Skin epidermis (tissue), 12 donors: ENCODE results near the gene SEC61A2.
"Not testable (repeated sequence)": the region's sequence is repeated elsewhere in the genome, so short reads cannot be mapped to it uniquely, and the experiment has no call there.

ENCODE experiments used
- H3K27ac ChIP-seq, 21 experiments: fragments of 200-600 bp; sonication (generic) in 11 of 21; one replicate each; pipeline ENCODE4 v1.5.0; 2020; ENCODE audit warnings: mild to moderate bottlenecking in 3 of 21, inconsistent platforms in 2 of 21, moderate library complexity in 2 of 21
- H3K4me3 ChIP-seq, 7 experiments: fragments of 200-600 bp; sonication (generic) in 2 of 7; one replicate each; pipeline ENCODE4 v1.5.0; 2020; ENCODE audit warnings: inconsistent platforms in 2 of 7, mild to moderate bottlenecking in 2 of 7, moderate library complexity in 1 of 7

The SEC61A2 gene

GRCh38 chr10:12129222-12130111 is at the start of gene SEC61A2:
TSS of gene SEC61A2 (plus strand) at chr10:12129677. CDS start at chr10:12129788, 111 bp downstream.
- peak within 1 kb of the TSS; percentile 87 to 100 (median 97) for H3K4me3 ChIP-seq
- H3K27ac ChIP-seq, result peak within 1 kb of the TSS; percentile 68 to 95 (median 89)

DNA sequence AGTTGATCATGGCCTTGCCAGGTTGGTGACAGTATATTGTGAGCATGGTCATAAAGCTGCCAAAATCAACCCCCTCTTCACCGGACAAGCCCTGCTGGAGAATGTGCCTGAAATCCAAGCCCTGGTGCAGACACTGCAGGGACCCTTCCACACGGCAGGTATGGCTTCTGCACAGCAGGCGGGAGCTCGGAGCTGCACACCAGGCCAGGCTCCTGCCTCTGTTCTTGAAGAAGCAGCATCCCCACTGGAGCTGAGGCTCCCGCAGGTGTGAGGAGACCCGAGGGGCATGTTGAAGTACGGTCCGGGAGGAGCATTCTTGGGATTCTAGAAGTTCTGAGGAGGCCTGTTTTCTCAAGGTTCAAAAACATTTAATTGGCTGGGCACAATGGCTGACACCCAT is 48.0 kb upstream of the SEC61A2 start:
- Histone ChIP-seq H3K4me3 (no peak overlapping the region), H3K27ac (no peak overlapping the region)

DNA sequence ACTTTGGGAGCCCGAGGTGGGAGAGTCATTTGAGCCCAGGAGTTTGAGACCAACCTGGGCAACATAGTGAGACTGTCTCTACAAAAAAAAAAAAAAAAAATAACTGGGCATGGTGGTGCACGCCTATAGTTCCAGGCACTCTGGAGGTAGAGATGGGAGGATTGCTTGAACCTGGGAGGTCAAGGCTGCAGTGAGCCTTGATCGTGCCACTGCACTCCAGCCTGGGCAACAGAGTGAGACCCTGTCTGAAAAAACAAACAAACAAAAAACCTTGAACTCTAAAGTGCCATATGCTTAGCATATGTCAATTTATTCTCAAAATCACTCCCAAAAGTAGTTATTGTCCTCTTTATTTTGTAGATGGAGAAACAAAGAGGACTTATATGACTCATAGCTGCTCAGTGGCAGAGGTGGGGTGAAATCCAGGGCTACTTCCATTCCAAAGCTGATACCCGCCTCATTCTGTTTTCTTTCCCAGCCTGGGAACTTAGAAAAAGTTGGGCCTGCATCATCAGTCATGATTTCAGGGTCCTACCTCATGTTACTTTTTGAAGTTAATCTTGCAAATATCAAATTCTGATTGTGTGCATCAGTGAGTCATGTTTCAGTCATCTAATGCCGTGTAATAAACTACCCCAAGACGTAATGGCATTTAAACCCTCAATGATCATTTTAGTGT is 47.5 kb upstream of the SEC61A2 start:
- Histone ChIP-seq H3K4me3 (no peak overlapping the region), H3K27ac (no peak overlapping the region)

GRCh38 chr10:12088919-12089318 is 40.6 kb upstream of the SEC61A2 start:
- Histone ChIP-seq H3K27ac (no peak overlapping the region), H3K4me3 (no peak overlapping the region)

GRCh38 chr10:12091421-12091820 is 38.1 kb upstream of the SEC61A2 start:
- H3K4me3 ChIP-seq, result no peak overlapping the region
- H3K27ac ChIP-seq, result no peak overlapping the region

DNA sequence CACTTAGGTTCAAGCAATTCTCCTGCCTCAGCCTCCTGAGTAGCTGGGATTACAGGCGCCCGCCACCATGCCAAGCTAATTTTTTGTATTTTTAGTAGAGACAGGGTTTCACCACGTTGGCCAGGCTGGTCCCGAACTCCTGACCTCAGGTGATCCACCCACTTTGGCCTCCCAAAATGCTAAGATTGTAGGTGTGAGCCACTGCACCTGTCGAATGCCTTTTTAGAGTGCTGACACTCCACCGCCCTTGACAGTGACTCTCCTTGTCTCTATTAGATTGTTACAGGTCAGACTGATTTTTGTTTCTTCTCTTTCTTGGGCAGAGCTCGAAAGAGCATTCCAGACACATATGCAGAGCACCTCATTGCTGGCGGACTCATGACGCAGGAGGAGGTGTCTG is 32.1 kb upstream of the SEC61A2 start:
- not testable (repeated sequence) for H3K27ac ChIP-seq, H3K4me3 ChIP-seq

DNA sequence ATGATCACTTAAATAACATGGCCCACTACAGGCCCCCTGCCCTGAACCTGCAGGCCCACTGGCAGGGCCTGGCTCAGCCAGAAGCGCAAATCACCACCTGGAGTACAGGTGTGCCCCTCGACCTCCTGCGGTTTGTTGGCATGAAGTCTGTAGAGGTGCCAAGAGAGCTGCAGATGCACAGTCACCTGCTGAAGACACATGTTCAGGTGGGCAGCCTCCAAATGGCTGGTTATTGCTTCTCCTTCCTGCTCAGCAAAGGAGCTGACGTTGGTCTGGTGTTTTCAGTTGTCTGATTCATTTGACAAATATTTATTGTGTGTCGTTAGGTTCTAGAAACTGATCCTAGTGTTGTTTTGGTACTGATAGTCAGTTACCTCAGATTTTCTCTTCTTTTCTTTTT is 31.7 kb upstream of the SEC61A2 start:
- no peak overlapping the region for H3K4me3 ChIP-seq
- no peak overlapping the region for H3K27ac ChIP-seq

DNA sequence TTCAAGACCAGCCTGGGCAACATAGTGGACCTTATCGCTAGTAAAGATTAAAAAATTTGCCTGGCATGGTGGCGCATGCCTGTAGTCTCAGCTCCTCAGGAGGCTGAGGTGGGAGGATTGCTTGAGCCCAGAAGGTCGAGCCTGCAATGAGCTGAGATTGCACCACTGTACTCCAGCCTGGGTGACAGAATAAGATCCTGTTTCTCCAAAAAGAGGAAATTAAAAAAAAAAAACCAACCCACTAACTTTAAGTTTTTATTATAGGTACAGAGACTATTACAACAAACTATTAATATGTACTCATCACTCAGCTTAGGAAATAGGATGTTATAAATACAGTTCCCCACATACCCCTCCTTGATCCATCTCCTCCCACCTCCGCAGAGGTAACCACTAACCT is 30.5 kb upstream of the SEC61A2 start:
- H3K27ac ChIP-seq, result no peak overlapping the region
- H3K4me3 ChIP-seq, result no peak overlapping the region

DNA sequence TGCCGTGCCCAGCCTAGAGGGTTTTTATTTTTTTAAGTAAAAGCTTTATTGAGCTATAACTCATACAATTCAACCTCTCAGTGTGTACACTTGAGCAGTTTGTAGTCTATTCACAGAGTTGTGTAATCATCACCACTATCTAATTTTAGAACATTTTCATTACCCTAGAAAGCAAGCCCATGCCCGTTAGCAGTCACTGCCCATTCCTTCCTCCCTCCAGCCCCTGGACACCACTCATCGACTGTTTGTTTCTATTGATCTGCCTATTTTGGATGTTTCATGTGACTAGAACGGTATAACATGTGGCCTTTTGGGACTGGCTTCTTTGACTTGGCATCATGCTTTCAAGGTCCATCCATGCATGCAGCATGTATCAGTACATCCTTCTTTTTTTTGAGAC is 25.7 kb upstream of the SEC61A2 start:
- no peak overlapping the region for H3K27ac ChIP-seq
- H3K4me3 ChIP-seq, result no peak overlapping the region

DNA sequence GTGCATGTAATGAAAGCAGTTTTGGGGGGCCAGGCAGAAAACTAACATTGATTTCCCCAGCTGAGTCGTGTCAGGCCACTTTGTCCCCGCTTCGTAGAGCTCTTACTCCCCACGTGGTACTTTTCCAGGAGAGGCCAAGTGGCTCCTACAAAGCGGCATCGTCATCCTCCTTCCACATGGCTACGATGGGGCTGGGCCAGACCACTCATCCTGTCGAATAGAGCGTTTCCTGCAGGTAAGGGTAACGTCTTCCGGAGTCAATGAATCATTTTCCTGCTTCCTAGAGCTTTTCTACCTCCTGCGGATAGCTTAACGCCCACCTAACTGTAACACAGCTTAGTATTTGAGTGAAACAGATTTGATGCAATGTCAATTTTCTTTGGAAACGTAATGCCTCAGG is 21.7 kb upstream of the SEC61A2 start:
- Histone ChIP-seq H3K4me3 (no peak overlapping the region), H3K27ac (no peak overlapping the region)

DNA sequence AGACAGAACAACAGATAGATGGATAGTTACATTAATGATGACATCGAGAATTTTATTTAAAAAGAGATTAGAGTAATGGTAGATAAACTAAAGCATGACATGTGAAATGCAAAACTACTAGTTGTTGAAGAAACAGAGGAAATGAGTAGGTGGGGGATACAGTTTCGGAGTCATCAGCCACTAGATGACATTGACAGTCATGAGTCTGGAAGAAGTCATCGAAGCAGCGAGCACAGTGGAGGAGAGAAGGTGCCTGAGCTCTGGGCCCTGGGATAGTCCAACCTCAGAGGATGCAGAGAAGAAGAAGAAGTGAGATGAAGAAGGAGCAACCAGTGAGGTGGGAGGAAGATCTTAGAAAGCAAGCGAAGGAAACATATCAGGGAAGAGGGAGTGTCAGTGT is 20.2 kb upstream of the SEC61A2 start:
- Histone ChIP-seq H3K4me3 (no peak overlapping the region), H3K27ac (no peak overlapping the region)

- Histone ChIP-seq H3K27ac (peak overlapping the region in 1 of 21 experiments; percentile 14), H3K4me3 (no peak overlapping the region)
Observed at GRCh38 chr10:12111528-12111927, 17.9 kb upstream of the SEC61A2 start.

GRCh38 chr10:12113627-12114026 is 15.8 kb upstream of the SEC61A2 start:
- Histone ChIP-seq H3K4me3 (no peak overlapping the region), H3K27ac (peak overlapping the region in 2 of 21 experiments; percentile 42 to 61)

- H3K27ac ChIP-seq, result no peak overlapping the region
- no peak overlapping the region for H3K4me3 ChIP-seq
Observed at GRCh38 chr10:12121673-12122072, 7.8 kb upstream of the SEC61A2 start.

GRCh38 chr10:12130237-12130872 is 878 bp downstream of the SEC61A2 start:
- peak overlapping the region; percentile 87 to 100 (median 97) for H3K4me3 ChIP-seq
- peak overlapping the region in 18 of 21 experiments; percentile 65 to 95 (median 86) for H3K27ac ChIP-seq

- Histone ChIP-seq H3K27ac (no peak overlapping the region), H3K4me3 (no peak overlapping the region)
Observed at GRCh38 chr10:12135631-12136030, 6.2 kb downstream of the SEC61A2 start.

DNA sequence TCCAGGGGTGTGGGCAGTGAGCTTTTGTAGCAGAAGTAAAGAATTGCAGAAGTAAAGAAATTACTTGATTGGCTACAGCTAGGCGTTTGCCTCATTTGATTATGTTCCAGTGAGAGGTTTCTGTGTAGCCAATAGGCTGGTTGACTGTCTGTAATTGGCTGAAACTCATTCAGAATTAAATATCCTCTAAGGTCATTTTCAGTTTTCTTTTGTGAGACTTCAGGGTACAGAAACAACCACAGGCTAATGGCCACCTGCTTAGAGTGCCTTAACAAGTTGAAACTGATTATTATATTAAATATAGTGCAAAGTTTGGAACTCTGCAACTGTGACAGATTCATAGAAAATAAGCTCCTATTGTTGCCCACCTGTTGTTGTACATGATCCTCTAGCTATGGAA is 10.6 kb downstream of the SEC61A2 start:
- no peak overlapping the region for H3K4me3 ChIP-seq
- H3K27ac ChIP-seq, result no peak overlapping the region

DNA sequence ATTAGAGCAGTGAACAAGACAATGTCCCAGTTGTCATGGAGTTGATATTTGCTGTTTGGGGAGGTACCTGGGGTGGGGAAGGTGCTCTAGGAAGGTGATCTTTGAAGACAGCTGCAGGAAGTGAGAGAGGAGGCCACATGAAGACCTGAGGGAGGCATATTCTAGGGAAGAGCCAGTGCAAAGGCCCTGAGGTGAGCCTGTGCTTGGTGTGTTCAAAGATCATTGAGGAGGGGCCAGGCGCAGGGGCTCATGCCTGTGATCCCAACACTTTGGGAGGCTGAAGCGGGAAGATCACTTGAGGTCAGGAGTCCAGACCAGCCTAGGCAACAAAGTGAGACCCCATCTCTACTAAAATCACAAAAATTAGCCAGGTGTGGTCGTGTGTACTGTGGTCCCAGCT is 15.1 kb downstream of the SEC61A2 start:
- Histone ChIP-seq H3K4me3 (no peak overlapping the region), H3K27ac (no peak overlapping the region)

GRCh38 chr10:12150163-12150562 is 20.7 kb downstream of the SEC61A2 start:
- Histone ChIP-seq H3K4me3 (no peak overlapping the region), H3K27ac (no peak overlapping the region)

DNA sequence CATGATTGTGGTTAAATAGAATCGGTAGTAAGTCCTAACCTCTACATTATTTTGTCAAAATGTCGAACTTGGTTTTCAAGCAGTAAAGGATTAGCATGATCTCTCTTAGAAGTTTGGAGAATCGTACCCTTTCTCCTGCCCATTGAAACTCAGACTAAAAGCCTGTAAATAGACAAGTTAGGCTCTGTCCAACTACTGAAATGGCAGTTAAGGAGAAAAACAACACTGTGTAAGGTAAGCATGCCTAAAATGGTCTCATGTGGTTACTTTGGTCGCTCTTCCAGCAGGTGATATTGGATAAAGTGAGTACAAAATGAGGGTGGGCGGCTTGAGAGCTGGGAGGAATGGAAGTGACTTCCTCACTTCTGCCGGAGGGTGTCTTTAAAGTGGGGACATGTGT is 25.0 kb downstream of the SEC61A2 start:
- no peak overlapping the region for H3K27ac ChIP-seq
- H3K4me3 ChIP-seq, result no peak overlapping the region
